A549 treated with AZD2906 at 1 μM for 4 hours (cell line): ENCODE data around the gene SAT2. TPM values are rescaled to one million over a fixed set of nuclear protein-coding genes. Genes with fewer than 3 reads are reported as not detected.

ENCODE experiments used
- total RNA-seq: library from RNA; stranded (reverse); fragments of 200-300 nt; extraction: Qiagen RNA extraction; gene quantifications from 5 replicates; pipeline ENCODE4 v1.2.3, GENCODE V29; 2022

The SAT2 gene
- total RNA-seq = 60.3 to 85.9 TPM (median 73.8 TPM) in 5 replicates

DNA sequence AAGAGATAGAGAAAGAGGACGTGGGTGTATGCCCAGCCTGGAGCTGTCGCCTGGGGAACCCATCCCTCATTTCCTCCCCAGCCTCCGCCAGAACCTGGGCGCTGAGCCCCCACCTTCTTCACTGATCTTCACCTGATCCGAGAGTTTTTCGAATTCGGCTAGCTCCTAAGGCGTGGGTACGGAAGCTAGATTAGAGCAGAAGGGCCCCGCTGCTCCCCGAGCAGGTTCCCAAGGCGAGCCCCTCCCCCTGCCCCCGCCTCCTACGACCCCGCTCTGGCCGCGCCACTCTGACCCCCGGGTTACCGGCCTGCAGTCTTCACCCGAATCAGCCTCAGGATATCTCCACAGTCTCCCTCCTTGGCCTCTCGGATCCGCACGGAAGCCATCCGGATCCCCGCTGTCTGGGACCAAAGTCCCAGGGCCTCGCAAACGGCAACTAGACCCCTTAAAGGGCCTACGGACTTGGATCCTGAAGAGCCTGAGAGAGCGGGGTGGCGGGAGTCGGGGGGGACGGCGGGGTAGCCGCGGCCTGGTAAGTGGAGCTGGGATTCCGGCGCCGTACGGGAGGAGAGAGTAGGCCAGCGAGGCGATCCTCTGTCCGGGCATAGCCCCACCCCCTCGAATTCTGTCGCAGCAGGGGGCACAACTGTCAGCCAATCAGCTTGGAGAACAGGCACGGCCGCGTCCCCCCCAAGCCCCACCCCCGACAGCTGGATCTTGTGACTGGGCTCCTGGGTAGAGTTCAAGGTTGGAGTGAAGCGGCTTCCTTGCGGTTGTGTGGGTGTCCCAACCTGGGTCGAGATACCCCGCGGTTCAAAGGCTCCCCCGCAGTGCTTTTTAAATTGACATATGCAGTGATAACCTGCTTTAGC is at the start of gene SAT2:
SAT2 (minus strand) TSS at position 572 of the 872 bp plus-strand sequence; CDS start at position 386, 186 bp downstream.

DNA sequence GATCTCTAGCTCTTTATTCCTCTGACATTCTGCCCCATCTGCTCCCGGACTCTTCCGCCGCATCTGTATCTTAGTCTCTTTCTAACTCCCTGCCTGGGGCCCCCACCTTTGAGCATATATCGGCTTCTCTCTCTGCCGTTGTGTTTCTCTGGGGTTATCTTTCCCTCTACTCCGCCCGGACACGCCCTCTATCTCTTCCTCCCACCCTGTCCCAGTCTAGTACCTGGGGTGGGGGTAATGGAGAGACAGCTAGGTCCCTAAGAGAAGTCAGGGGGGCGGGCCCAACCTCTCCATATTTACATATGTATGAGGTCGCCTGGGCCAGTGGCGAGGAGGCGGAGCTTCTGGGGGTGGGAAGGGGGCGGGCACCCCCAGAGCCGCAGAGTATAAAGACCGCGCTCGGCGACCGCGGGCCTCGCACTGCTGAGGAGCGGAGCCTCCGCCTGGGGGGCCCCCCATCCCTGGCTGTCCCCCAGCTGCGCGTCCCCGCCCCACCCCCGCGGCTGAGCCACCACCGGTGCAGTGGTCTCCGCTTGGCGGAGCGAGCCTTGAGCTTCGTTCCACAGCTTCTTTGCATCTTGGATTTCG is 23.0 kb upstream of the SAT2 start, which contains the start of gene ATP1B2:
ATP1B2 (plus strand) TSS at position 418 of the 588 bp plus-strand sequence. CDS start 593 bp downstream, outside the sequence.

DNA sequence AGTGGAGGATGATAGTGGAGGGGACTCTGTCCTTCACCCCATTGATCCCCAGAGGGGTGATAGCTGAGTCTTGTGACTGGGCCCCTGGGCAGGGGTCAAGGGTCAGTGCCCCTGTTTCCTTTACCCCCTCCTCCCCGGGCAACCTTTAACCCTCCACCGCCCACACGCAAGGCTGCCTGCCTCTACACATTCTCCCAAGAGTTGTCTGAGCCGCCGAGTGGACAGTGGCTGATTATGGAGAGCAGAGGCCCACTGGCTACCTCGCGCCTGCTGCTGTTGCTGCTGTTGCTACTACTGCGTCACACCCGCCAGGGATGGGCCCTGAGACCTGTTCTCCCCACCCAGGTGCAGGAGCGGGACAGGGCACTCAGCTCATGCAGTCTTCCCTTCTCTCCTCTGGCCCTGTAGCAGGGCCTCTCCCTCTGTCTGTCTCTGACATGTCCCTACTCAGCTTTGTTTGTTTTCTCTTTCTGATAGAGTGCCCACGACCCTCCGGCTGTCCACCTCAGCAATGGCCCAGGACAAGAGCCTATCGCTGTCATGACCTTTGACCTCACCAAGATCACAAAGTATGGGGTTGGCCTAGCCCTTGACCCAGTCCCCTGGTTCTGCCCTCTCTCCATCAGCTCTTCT is 2.4 kb upstream of the SAT2 start, which contains the start of gene SHBG:
SHBG (plus strand) TSS at position 197 of the 633 bp plus-strand sequence; CDS start at position 235, 38 bp downstream.

DNA sequence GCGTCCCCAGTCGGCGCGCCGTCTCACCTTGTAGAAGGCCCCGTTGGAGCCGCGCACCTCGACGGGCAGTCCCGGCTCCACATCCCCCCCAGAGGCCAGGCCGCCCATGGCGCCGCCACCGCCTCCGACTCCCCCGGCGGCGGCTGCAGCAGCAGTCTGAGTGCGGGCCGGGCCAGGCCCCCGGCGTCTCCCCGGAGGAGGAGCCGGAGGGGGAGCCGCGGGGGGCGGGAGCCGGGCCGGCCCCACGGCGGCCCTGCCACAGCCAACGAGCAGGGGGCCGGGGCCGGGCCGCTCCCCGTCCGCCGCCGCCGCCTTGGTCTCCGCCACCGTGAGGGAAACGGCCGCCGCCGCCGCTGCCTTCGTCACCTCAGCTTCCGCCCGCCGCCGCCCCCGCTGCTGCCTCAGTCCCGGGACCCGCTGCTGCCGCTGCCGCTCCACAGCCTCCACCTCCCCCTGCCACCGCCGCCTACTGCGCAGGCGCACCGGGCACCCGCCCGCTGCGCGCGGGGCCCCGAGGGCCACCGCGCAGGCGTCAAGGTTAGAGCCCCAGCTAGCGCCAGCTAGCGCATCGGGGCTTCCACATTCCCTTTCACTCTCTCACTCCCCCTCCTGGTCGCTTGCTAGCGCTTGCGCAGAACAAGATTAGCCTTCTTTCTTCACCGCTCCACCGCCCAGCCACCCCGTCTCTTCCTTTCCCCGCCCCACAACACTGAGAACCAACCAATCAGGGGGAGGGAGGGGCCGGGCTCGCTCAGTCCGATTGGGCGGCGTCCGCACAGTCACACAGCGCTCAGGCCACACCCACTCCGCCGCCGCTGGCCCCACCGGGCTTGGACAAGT is 13.0 kb downstream of the SAT2 start, which contains the start of gene FXR2:
FXR2 (minus strand) TSS at position 473 of the 840 bp plus-strand sequence; CDS start at position 108, 365 bp downstream.

DNA sequence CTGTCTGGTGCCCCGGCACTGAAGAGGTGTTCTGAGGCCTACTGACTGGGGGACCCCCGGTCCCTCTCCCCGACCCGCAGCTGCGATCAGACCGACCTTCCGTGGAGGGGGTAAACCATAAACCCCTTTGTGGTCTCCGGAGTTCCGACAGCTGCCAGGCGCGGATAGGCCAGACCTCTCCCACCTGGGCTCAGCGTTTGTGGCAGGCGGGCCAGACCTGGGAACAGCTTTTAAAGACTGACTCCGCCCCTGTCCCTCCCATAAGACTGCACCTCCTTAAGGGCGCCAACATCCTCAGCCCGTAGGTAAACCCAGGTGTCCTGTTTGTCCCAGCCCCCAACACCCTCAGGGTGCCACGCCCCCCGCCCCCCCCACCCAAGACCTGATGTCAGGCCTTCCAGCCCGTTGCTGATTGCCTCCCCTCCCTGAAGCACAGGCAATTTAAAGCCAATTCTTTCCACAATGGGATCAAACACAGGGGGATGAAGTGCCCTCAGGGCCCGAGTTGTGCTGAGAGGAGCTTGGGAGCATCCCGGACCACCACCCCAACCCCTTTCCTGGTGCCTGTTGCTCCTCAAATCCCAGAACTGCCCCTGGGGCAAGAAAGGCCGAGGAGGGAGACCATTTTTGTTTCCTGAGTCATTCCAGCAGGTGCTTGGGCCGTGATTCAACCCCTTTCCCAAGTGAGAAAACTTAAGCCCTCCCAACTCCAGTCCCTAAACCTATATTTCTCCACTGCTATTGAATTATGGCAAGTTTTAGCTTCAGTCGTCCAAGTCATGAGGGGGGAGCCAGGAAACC is 37.5 kb downstream of the SAT2 start, which contains the start of gene SOX15:
SOX15 (minus strand) TSS at position 204 of the 801 bp plus-strand sequence. CDS start 418 bp downstream, outside the sequence.

DNA sequence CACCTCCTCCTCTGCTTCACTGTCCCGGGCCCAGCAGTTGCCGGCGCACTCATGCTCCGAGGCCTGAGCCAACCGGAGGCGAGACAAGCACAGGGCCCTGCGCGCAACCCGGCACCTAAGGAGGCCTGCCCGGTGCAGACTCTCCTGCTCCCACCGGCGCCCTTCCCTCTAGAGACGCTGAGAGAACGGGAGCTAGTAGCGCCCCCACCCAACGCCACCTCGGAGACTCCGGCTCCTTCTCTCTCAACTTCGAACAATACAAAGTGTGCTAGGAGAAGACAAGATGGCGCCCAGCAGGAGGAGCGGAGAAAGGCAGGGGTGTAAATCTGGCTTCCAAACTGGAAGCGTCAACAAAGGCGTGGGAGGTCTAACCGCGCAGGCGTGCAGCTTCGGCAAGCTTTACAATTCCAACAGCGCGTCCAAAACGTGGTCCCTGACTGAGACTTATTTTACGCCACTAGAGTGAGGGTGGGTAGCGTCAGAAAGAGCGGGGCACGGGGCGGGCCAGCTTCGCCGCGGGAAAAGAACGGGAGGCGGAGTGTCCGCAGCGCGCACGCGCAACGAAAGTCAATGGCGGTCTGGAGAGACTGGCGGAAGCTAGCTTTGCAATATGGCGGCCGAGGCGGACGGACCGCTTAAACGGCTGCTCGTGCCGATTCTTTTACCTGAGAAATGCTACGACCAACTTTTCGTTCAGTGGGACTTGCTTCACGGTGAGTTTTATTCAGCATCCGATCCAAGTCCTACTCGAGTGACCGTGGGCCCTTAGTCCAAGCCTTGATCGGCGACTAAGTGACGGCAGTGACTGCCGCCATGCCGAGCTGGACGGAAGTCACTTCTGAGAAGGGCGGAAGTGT is 44.1 kb downstream of the SAT2 start, which contains the start of gene MPDU1:
MPDU1 (plus strand) TSS at position 600 of the 857 bp plus-strand sequence; CDS start at position 611, 11 bp downstream.

DNA sequence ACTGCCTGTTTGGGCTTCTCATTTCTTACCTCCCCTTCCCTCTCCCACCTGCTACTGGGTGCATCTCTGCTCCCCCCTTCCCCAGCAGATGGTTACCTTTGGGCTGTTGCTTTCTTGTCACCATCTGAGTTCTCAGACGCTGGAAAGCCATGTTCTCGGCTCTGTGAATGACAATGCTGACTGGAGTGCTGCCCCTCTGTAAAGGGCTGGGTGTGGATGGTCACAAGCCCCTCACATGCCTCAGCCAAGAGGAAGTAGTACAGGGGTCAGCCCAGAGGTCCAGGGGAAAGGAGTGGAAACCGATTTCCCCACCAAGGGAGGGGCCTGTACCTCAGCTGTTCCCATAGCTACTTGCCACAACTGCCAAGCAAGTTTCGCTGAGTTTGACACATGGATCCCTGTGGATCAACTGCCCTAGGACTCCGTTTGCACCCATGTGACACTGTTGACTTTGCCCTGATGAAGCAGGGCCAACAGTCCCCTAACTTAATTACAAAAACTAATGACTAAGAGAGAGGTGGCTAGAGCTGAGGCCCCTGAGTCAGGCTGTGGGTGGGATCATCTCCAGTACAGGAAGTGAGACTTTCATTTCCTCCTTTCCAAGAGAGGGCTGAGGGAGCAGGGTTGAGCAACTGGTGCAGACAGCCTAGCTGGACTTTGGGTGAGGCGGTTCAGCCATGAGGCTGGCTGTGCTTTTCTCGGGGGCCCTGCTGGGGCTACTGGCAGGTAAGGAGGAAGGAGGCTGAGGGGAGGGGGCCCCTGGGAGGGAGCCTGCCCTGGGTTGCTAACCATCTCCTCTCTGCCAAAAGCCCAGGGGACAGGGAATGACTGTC is 48.4 kb downstream of the SAT2 start, which contains the start of gene CD68:
CD68 (plus strand) TSS at position 638 of the 833 bp plus-strand sequence; CDS start at position 678, 40 bp downstream.

Other genes starting within 250 kb of the SAT2 start
- gene TNK1, start 246.7 kb downstream of the SAT2 start, total RNA-seq = 1.3 to 1.6 TPM (median 1.5 TPM) in 5 replicates
- gene PLSCR3, start 233.3 kb downstream of the SAT2 start, total RNA-seq = 38.6 to 48.9 TPM (median 44.7 TPM) in 5 replicates
- gene TMEM256, start 223.7 kb downstream of the SAT2 start, total RNA-seq = 180 to 224 TPM (median 215 TPM) in 5 replicates
- 13.3 to 17.6 TPM (median 17.1 TPM) in 5 replicates for gene NLGN2, start 220.0 kb downstream of the SAT2 start, total RNA-seq
- gene SPEM1, start 207.5 kb downstream of the SAT2 start, total RNA-seq = 0.06 to 0.13 TPM in 2 of 5 replicates, not detected in the others
- 0.03 to 0.07 TPM (median 0.06 TPM) in 3 of 5 replicates, not detected in the others for gene SPEM2, start 202.2 kb downstream of the SAT2 start, total RNA-seq
- 0.02 to 0.03 TPM (median 0.02 TPM) in 3 of 5 replicates, not detected in the others for gene SPEM3, start 199.0 kb downstream of the SAT2 start, total RNA-seq
- gene TMEM102, start 192.4 kb downstream of the SAT2 start, total RNA-seq = 10.8 to 13.9 TPM (median 13.3 TPM) in 5 replicates
- 0.76 to 1.2 TPM (median 0.85 TPM) in 5 replicates for gene FGF11, start 188.3 kb downstream of the SAT2 start, total RNA-seq
- gene CHRNB1, start 182.8 kb downstream of the SAT2 start, total RNA-seq = 8.0 to 11.6 TPM (median 10.2 TPM) in 5 replicates
- gene ZBTB4, start 148.2 kb downstream of the SAT2 start, total RNA-seq = 21.0 to 25.5 TPM (median 24.1 TPM) in 5 replicates
- not detected in 5 replicates for gene SLC35G6, start 146.4 kb downstream of the SAT2 start, total RNA-seq
- gene POLR2A, start 143.5 kb downstream of the SAT2 start, total RNA-seq = 72.5 to 86.2 TPM (median 79.8 TPM) in 5 replicates
- 8.2 to 13.3 TPM (median 13.0 TPM) in 5 replicates for gene TNFSF12, start 78.8 kb downstream of the SAT2 start, total RNA-seq
- gene TNFSF13, start 69.1 kb downstream of the SAT2 start, total RNA-seq = 0.49 to 1.1 TPM (median 0.68 TPM) in 5 replicates
- 84.9 to 95.8 TPM (median 95.7 TPM) in 5 replicates for gene SENP3, start 65.9 kb downstream of the SAT2 start, total RNA-seq
- gene CD68, start 48.2 kb downstream of the SAT2 start, total RNA-seq = 27.0 to 34.4 TPM (median 31.4 TPM) in 5 replicates
- 111 to 143 TPM (median 116 TPM) in 5 replicates for gene MPDU1, start 44.0 kb downstream of the SAT2 start, total RNA-seq
- 0.16 to 0.52 TPM (median 0.31 TPM) in 5 replicates for gene SOX15, start 37.7 kb downstream of the SAT2 start, total RNA-seq
- gene FXR2, start 12.9 kb downstream of the SAT2 start, total RNA-seq = 47.5 to 56.4 TPM (median 54.2 TPM) in 5 replicates
- gene SHBG, start 2.3 kb upstream of the SAT2 start, total RNA-seq = 0.45 to 0.90 TPM (median 0.73 TPM) in 5 replicates
- 0.15 to 0.33 TPM (median 0.22 TPM) in 5 replicates for gene ATP1B2, start 23.1 kb upstream of the SAT2 start, total RNA-seq
- 42.0 to 45.0 TPM (median 44.1 TPM) in 5 replicates for gene TP53, start 59.7 kb upstream of the SAT2 start, total RNA-seq
- gene WRAP53, start 60.7 kb upstream of the SAT2 start, total RNA-seq = 31.4 to 42.9 TPM (median 39.7 TPM) in 5 replicates
- 1.2 to 1.6 TPM (median 1.3 TPM) in 5 replicates for gene EFNB3, start 77.4 kb upstream of the SAT2 start, total RNA-seq
- gene DNAH2, start 89.9 kb upstream of the SAT2 start, total RNA-seq = 0.02 to 0.05 TPM (median 0.03 TPM) in 5 replicates
- gene KDM6B, start 206.4 kb upstream of the SAT2 start, total RNA-seq = 11.9 to 15.7 TPM (median 13.1 TPM) in 5 replicates
- gene TMEM88, start 227.2 kb upstream of the SAT2 start, total RNA-seq = 0.20 to 0.89 TPM (median 0.71 TPM) in 5 replicates
- 161 to 242 TPM (median 226 TPM) in 5 replicates for gene NAA38, start 229.7 kb upstream of the SAT2 start, total RNA-seq
- gene CYB5D1, start 230.2 kb upstream of the SAT2 start, total RNA-seq = 17.9 to 20.5 TPM (median 18.6 TPM) in 5 replicates